GM19467 (cell line): Measurements from ENCODE around the gene POPDC2.
"Not testable (repeated sequence)": the region's sequence is repeated elsewhere in the genome, so short reads cannot be mapped to it uniquely, and the experiment has no call there.

Experiments
- ATAC-seq: cut with Tn5 transposase; IDR thresholded peaks from one replicate; pipeline ENCODE4 v1.9.1; 2021; ENCODE audit warnings: mild to moderate bottlenecking, moderate library complexity; ENCODE audit not compliant: unreplicated experiment

Gene POPDC2

DNA sequence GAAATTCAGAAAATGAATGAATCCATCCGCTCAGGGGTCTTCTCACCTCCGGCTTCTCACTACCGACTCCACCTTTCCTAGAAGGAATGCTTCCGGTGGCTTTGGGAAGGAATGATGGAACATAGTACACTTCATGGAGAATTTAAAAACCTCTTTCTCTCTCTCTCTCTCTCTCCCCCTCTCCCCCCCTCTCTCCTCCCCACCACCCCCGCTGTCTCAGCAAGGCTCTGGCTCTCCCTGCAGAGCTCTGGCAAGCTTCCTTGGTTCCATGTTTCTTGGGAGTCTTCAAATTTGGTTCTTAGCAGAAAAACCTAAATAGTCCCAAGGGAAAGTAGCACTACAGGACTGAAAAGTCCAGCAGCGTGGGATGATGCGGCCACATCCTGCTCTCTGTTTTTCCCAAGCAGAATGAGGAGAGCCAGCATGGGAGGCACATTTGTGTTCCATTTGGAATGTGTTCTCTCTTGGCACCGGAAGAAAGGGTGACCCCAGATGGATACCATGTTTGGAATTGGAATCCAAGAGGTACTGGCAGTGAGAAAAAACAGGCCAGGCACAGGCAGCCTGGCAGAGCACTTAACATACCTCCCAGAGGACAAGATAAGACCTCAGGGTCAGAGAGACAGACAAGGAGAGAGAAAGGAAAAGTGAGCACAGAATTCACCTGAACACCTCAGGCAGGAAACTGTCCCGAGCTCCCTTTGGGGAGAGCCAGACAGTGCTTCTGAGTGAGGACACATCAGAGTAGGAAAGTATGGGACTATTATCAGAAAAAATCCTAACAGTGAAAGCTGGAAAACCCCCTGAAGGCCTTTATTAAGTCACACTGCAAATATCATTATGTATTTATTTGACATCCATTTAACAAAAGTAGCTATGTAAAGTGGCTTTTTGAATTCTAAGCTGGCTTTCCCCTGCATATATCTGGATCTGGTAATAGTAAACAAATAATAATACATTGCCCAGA lies at the start of gene POPDC2:
Gene POPDC2 (minus strand): TSS at position 116 of the 967 bp plus-strand sequence. CDS start 166 bp downstream, outside the sequence.
- ATAC-seq, result no peak

DNA sequence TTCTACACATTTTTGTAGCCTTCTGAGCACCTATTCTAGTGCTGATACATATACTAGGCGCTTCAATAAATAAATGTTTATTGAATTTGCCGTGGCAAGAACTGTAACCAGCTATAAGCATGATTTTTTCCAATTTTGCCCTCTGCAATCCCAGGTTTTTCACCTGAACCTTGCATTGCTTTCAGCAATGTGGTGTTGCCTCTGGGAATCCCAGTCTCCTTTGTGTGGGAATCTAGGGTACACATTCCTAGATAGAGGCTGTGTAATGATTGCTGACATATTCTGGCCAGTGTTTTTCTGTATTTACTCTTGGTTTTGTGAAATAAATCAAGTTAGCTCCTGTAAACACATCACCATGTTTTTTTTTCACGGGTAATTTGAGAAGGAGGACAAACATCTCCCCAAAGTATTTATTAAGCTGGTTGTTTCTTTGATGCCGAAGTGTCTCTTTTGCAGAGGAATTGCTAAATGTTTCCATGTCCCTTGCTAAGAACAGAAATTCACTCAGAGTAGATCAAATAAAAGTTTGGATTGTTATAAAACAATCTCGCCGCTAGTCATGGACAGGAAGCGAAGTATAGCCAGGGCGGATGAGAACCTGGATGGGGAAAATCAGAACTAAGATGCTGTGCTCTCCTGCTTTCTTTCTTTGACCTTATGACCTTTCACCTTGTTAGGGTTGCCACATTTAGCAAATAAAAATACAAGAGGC lies 43.6 kb upstream of the POPDC2 start:
- no peak for ATAC-seq

GRCh38 chr3:119702530-119703527 lies 42.4 kb upstream of the POPDC2 start, which contains the start of gene CFAP91:
CFAP91 (plus strand) TSS chr3:119703022; CDS start chr3:119703099, 77 bp downstream.
- peak; percentile 85 for ATAC-seq

GRCh38 chr3:119700920-119701734 lies 40.7 kb upstream of the POPDC2 start:
- no peak for ATAC-seq

DNA sequence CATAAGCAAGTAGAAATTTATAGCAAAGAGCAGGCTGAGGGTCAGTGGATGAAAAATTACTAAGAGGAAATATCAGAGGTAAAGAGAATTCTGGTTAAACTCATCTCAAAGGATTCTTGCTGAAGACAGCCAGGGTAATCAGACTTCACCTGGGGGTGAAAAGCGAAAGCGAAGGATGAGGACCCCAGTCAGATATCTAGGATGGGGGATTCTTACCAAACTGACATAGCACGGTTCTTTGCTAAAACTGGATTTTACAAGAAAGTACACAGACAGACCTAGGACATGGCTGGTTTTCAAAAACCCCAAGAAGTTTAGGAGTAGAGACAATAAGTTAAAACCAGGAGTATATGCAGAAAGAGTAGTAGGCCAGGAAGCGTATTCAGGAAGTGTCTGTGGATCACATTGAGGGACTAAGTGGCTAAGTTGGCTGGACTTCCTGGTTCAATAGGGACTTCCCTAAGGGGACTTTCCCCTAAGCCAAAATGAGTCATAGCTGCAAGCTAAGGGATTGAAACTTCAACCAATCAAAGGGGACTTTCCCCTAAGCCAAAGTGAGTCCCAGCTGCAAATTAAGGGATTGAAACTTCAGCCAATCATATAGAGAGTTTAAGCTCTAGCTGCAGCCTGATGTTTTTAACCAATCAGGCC lies 40.0 kb upstream of the POPDC2 start:
- ATAC-seq, result no peak

- no peak for ATAC-seq
Observed at GRCh38 chr3:119697394-119697793, 37.0 kb upstream of the POPDC2 start.

DNA sequence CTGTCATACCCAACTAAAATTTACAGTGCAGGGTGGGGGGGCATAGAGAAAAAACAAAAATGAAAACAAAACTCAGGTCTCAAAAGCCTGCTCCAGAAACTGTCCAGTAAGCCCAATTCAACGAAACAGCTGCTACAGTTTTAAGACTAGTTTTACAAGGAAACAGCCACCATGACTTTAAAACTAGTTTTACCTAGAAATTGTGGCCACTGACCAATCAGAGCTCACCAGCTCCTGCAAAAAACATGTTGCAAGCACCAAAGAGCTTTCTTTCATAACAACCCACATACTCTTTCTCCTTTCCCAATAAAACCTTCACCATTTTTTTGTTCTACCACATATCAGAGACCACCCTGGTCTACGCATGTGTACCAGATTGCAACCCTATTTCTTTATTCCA lies 35.1 kb upstream of the POPDC2 start:
- no peak for ATAC-seq

GRCh38 chr3:119690043-119690656 lies 29.8 kb upstream of the POPDC2 start:
- no peak for ATAC-seq

- no peak for ATAC-seq
Observed at GRCh38 chr3:119683421-119683820, 23.0 kb upstream of the POPDC2 start.

DNA sequence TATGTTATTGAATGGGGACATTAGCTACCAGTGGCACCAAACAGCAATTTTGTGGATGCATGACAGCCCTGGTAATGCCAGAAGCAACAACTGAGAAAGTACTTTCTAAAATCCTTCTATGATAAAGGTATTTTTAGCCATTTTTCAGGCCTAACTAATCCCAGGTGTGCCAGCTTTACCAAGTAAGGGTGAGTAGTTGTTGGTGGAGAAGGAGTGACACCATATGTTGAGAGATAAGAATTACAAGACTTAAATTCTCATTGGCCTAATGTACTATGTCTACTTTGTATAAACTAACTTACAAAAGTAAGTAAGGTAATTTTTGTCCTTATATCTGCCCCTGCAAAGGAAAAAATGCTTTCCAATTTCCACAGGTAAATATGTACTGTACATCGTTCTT lies 20.9 kb upstream of the POPDC2 start:
- ATAC-seq, result no peak

DNA sequence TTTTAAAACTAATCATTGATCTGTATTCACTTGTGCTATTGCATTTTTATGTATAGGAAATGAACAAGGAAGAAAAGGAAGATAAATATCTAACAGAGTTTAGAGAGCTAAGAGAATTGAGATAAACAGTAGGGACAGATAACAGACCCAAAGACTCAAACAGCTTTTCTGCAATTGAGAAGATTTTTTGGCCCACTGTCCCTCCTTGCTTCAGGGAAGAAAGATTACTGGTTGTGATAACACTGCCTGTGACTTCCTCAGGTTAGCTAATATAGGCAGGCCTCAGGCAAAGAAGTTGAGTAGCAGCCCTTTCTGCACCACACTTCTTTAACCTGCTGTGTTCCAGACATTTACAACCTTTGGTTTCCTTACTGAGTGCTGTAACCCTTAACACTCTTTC lies 19.5 kb upstream of the POPDC2 start:
- ATAC-seq, result no peak

- not testable (repeated sequence) for ATAC-seq
Observed at GRCh38 chr3:119678209-119678608, 17.8 kb upstream of the POPDC2 start.

DNA sequence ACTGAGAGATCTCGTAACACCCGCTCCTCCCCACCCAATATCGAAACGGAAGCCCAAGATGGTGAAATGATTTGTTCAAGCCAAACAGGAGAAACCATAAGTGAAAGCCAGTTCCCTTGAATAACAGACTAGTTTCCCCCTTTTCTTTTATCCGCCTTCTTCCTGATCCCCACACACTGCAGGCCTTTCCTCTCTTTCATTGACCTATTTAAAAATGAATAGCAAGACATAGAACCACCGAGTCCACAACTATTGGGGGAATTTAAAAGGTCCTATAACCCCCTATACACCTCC lies 17.2 kb upstream of the POPDC2 start:
- no peak for ATAC-seq

- peak; percentile 88 for ATAC-seq
Observed at GRCh38 chr3:119676771-119677640, 16.6 kb upstream of the POPDC2 start, which contains the start of gene COX17. COX17 (minus strand) TSS chr3:119677406; CDS start chr3:119677310, 96 bp downstream.

DNA sequence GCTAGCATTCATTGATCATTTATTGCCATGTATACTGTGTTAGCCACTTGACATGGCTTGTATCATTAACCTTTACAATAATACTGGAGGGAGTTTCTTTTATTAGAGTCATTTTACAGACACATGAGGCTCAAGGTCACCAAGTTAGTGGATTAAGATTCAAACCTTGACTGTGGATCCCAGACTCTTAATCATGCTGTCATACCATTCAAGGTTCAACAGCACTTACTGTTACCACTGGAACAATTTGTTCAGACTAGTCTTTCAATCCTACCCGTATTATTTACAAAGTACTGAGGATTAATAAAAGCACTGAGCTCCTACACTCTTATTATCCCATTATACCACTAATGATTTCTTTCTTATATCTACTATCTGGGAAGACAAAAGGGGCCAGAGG lies 15.6 kb upstream of the POPDC2 start:
- no peak for ATAC-seq

DNA sequence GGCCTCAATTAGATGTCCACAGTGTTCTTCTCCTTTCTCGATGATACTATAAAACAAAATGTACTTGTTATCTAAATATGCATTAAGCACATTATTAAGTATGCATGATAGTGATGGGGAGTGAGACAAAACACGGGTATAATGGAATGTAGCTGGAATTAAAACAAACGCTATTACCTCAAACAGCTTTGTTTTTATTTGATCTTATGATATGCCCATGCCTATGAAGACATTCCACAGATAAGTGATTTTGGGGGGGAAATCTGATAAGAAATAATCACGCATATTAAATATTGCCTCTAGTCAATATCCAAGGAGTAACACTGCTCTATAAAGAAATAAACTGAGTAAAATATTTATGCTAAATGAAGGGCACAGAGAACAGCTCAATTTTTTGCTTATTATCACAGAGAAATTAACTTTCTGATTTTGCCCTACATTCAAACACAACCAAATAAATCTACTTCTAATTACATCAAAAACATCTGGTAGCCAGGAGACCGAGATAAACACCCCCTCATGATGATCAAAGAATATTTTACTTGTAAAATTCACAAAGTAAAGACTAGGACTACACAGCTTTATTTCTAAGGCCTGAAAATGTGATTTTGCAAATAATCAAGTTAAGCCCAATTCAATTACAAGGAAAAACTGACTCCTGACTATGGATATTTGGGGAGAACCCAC lies 14.9 kb upstream of the POPDC2 start:
- ATAC-seq, result no peak

- ATAC-seq, result no peak
Observed at GRCh38 chr3:119673875-119674274, 13.5 kb upstream of the POPDC2 start.
